GM23338 (cell line): ENCODE results near the gene SERPINE2. TPM values are rescaled to one million over a fixed set of nuclear protein-coding genes. Genes with fewer than 3 reads are reported as not detected.

Experiments
- polyA plus RNA-seq: library from polyadenylated mRNA; unstranded; fragments of >200 nt; fragmentation: Nextera tagmentation; extraction: Ambion mirVana; gene quantifications from 2 replicates; pipeline ENCODE4 v1.2.1, GENCODE V29; 2016
- total RNA-seq: library from RNA; depleted of rRNA; stranded (reverse); fragments of >200 nt; shearing (Covaris generic); gene quantifications from 2 replicates; pipeline ENCODE4 v1.2.3, GENCODE V29; 2014; rRNA removed

SERPINE2 gene
- total and polyA plus RNA-seq, 2 experiments from 2014 or later, result 38.6 to 44.2 TPM

Other genes starting within 250 kb of the SERPINE2 start
- gene AP1S3, start 201.7 kb downstream of the SERPINE2 start, total RNA-seq, result 25.5 and 26.2 TPM in 2 replicates
- 7.3 and 8.8 TPM in 2 replicates for gene AP1S3, start 201.7 kb downstream of the SERPINE2 start, polyA plus RNA-seq
- gene WDFY1, start 94.0 kb downstream of the SERPINE2 start, total RNA-seq, result 103 and 127 TPM in 2 replicates
- gene WDFY1, start 94.0 kb downstream of the SERPINE2 start, polyA plus RNA-seq, result 45.7 and 54.5 TPM in 2 replicates
- gene MRPL44, start 81.8 kb downstream of the SERPINE2 start, total RNA-seq, result 55.8 and 68.2 TPM in 2 replicates
- 38.4 and 40.4 TPM in 2 replicates for gene MRPL44, start 81.8 kb downstream of the SERPINE2 start, polyA plus RNA-seq